ENCODE results near the gene AMBRA1.

AMBRA1 gene

DNA sequence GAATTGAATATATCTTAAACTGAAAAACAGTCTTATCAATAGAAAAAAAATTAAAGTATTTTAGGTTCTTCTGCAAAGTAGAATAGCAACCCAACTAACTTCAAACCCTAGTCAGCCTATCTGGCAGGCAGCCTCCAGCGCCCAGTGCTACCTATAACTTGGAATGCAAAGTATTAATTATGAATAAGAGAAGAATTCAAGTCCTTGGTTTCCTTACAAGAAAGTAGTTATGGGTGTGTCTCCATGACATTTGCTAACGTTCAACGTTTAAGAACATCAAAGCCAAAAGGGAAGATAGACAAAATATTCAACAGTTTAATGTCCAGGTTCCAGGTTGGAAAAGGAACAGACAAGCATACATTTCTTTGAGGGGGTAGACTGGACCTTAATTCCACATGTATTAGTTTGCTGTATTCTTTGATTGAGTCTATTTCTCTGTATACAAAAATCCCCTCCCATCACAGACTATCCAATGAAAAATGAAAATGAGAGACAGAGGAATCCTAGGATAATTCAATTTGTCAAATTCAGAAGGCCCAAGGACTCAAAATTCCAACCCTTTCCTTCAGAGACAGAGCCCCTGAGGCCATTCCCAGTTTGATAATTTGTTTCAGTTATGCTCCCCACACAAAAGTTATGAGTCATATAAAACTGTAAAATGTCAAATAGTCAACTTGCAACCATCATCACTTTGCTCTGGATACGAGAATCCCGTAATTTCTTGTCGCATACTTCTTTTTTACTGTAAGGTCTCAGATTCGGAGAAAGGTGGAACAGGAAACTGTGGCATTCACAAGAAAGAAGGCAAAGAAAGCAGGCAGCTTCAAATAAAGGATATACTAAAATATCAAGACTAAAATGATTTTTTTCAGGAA is 118.5 kb downstream of the AMBRA1 start:
- no peak for DNase-seq (ENCODE audit: low read depth in 2 of 2)

DNA sequence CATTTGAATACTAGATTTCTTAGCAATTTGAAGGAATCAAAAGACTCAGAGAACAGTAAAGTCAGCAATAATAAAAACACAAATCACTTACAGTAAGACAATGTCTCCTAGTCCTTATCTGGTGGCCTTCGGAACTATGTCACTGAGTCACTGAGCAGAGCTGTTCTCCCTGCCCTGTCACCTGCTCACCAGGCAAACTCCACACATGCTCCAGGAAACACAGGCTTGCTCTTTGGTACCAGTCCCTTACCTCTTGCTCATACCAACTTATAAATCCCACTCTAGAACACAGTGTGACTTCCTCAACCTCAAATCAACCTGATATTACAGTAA is 121.2 kb downstream of the AMBRA1 start:
- DNase-seq (ENCODE audit: low read depth in 2 of 2) = no peak

DNA sequence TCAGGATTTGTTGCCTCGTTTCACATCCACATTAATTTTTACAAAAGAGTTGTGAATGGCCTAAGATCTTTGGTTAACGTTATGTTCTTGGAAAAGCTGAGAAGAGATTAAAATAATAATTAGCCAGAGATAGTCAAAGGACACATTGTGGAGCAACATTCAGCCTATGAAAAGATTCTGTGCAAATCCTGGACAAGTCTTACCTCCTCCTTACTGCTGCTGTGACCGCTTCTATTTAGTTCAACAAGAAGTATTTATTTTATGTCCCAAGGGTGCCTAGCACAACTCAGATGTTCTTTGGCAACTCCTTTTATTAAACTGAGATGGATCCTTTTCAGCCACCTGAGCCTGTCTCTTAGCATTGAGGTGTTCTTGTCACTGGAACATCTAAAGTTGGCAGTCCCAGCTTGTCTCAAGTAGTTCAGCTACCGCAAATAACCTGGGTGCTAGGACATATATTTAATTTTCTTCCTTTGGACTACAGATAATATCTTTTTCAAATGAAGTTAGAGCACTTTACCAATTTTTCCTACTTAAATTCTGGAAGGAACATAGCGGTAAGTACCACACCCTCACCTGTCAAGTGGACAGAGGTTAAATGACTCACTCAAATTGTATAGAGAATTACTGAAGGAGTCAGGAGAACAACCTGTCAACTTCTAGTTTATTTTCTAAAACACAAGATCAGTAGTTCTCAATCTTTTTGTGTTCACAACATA is 121.7 kb downstream of the AMBRA1 start:
- DNase-seq (ENCODE audit: low read depth in 2 of 2) = no peak

DNA sequence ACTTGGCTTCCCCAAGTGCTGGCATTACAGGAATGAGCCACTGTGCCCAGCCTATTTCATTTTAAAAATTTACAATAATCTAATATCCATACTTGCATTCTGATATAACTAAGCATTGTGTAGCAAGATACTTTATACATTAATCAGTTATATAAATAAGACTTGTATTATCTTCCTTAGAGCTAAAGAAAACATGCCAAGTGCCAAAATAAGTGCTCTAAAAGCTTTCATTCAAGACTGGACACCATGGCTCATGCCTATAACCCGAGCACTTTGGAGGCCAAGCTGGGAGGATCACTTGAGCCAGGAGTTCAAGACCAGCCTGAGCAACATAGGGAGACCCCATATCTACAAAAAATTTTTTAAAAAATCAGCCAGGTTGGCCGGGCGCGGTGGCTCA is 123.9 kb downstream of the AMBRA1 start:
- no peak for DNase-seq (ENCODE audit: low read depth in 2 of 2)

DNA sequence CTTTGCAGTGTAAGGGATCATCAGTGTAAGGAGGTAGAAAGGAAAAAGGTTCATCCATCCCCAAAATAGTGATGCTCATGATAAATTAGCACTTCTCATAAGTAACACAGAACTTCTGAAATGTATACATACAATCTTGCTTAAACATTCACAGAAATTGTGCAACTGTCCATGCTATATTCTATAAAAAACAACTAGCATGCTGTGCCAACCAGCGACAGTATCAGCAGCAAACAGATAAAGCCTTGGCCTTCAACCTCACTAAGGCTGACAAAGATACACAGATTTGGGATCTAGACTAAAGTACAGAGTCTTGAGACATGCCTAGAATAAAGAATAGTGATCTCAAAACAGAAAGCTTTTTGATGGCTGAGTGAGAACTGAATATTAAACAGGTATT is 128.1 kb downstream of the AMBRA1 start:
- no peak for DNase-seq (ENCODE audit: low read depth in 2 of 2)

DNA sequence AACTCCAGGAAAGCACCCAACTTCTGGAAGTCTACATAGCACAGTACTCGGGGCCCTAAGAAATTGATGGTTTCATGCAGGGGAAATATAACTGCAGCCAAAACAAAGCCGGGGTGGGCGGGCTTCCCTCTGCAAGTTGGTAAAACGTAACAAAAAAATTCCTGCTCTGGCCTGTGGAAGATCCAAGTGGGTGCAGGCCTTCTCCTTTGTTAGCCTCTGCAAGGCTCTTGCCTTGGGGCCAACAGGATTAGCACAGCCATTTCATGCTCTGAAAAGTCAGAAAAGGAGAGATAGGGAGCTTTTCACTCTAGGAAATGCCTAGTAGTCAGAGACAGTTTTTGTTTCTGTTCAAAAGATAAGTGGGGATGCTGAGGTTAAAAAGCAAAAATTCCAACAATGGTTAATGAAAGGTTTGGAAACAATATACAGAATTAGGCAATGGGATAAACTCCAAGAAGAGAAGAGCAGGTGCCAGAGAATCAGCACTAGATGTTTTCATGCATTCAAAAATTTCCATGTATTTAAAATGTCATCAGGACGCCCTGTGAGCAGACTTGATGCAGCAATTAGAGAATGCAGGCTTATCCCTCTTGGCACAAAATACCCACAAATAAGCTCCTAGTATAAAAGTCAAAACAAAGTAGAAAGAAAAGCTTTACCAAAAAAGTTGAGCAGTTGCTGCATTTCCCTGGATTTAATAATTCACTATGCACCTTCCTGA is 130.0 kb downstream of the AMBRA1 start:
- no peak for DNase-seq (ENCODE audit: low read depth in 2 of 2)

DNA sequence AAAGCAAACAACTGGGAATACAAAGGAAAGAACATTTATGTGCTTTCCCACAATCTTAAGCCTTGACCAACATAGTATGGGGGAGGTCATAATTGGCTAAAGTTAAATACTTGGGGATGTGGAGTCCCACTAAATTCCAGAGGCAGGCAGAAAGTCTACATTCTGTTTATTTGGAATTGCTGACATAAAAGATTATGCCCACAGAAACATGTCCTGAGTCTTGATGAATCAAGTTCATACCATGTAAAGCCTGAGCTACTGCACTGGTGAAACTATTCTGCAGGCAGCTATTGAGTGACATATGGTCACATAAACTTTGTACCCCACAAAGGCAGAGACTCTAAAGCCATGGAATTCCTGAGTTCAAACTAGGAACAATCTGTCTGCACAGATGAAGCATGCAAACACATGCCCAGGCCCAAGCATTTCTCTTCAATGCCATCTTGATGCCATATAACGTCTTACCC is 132.3 kb downstream of the AMBRA1 start:
- DNase-seq (ENCODE audit: low read depth in 2 of 2) = no peak

DNA sequence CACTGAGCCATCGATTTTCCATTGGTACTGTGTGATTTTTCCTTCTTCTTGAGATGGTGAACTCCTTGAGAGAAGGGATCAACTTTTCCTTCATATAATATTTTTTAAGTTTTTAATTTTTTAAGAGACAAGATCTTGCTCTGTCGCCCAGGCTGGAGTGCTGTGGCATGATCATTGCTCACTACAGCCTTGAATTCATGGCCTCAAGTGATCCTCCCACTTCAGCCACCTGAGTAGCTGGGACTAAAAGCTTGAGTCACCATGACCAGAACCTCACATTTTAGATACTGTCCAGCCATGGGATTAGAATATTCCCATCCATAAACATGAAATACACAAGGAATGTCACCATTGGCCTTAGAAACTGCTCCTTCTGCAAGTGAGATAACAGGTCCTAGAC is 135.3 kb downstream of the AMBRA1 start:
- DNase-seq (ENCODE audit: low read depth in 2 of 2) = no peak

DNA sequence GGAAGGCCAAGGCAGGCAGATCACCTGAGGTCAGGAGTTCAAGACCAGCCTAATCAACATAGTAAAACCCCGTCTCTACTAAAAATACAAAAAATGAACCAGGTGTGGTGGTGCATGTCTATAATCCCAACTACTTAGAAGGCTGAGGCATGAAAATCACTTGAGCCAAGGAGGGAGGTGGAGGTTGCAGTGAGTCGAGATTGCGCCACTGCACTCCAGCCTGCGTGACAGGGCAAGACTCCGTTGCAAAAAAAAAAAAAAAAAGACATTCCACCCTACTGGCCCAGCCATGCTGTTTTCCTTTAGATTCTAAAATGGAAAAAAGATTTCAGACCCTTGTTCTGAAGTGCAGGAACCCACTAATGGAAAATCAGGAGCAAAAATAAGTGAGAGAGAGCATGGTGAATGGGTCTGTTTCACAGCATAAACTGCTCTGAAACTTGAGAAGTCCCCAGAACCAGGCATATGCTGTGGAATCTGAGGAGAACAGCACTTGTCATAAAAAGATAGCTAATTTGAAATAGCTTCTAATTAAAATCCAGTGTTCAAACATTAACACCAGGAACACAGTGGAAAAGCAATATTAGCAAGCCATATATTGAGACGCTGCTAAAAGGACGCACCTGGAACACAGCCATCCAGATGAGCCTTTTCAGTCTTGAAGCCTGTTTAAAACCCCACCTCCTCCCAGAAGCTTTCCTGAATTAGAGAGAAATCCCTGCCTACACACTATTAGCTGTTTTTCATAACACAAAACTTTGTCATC is 136.0 kb downstream of the AMBRA1 start:
- DNase-seq (ENCODE audit: low read depth in 2 of 2) = no peak

DNA sequence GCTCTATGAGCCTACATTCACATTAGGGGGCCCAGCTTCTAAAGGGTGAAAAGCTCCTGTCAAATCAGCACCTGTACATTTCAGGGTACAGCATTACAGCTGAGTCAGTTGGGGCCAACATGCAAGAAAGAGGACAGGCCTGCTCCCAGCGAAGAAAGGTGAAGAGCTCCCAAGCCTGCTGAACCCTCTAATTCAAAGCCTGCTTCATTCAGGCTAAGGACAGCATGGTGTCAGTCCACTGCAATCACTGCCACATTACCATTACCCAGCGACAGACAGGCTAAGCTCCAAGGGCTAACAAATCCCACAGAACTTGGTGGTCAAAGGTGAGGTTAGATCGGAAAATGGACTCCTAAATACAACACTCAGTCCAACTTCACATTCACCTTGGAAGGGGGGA is 136.8 kb downstream of the AMBRA1 start:
- no peak for DNase-seq (ENCODE audit: low read depth in 2 of 2)

DNA sequence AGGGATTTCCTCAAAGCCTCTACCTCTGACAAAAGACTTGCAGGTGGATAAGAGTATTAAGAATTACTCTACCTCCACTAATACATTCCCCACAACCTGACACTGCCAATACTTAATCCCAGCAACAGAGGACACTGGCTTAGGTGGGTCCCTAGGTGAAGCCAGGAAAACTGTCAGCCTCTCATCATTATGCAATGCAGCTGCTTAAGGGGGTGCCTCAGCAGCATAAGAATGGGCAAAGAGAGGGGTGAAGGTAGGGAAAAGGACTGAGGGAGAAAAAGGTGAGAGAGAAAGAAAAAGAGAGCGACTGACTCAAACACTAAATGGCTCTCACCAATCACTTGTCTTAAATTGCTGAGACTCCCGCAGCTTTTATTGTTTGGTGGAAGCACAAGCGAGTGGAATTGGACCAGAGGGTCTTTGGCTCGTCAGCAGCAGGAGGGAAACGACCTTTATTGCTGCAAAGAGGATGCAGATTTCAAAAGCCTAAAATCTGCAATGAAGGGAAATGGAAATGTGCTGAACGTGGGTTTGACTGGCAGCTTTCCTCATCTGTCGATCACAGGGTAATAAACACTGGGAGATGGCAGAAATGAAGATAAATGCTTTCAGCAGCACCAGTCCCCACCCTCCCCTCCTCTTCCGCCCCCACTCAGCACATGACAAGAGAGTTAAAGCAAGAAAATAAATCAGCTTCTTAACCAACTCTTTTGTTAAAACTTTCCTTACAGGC is 137.4 kb downstream of the AMBRA1 start:
- DNase-seq (ENCODE audit: low read depth in 2 of 2) = no peak

DNA sequence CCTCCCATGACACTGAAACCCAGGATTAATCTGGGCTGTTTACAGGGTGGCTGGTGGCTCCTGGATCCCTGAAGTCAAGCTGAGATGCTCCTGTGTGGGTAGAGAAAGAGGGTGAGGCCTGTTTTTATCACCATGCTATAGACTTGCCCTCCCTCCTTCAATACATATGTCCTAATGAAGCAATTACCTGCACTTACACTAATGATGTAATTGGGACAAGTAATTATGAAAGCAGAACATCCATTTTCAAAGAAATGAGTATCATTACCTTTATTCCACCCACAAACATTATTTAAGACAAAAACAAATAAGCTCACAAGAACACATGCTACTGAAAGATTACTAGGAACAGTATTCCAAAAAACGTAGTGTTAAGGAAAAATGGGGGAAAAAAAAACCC is 138.0 kb downstream of the AMBRA1 start:
- no peak for DNase-seq (ENCODE audit: low read depth in 2 of 2)

DNA sequence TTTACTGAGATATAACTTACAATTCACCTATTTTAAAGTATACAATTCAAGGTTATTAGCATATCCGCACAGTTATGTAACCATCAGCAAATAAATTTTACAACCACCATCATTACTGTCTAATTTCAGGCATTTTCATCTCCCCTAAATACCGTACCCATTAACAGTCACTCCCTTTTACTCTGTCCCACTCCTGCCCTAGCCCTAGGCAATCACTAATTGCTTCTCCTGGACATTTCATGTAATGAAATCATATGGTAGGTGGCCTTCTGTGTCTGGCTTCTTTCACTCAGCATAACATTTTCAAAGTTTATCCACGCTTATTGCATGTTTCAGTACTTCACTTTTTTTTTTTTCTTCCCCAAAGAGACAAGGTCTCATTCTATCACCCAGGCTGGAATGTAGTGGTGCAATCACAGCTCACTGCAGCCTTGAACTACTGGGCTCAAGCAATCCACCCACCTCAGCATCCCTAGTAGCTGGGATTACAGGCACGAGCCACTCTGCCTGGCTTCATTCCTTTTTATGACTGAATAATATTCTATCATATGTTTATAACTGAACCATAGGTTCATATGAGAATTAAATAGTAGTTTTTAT is 140.8 kb downstream of the AMBRA1 start:
- no peak for DNase-seq (ENCODE audit: low read depth in 2 of 2)

DNA sequence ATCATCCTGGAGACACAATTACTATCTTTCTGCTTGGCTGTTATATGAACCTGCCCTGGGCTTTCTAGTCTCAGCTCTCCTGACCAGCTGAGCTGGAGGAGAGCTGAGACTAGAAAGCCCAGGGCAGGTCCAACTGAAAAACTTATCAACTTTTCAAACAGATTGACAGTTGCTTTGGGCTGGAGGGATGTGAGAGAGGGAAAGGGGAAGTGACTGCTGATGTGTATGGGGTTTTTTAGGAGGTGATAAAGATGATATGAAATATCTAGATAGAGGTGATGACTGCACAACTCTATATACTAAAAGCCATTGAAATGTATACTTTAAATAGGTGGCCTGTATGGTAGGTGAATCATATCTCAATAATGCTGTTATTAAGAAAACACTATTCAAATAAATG is 142.1 kb downstream of the AMBRA1 start:
- DNase-seq (ENCODE audit: low read depth in 2 of 2) = no peak

DNA sequence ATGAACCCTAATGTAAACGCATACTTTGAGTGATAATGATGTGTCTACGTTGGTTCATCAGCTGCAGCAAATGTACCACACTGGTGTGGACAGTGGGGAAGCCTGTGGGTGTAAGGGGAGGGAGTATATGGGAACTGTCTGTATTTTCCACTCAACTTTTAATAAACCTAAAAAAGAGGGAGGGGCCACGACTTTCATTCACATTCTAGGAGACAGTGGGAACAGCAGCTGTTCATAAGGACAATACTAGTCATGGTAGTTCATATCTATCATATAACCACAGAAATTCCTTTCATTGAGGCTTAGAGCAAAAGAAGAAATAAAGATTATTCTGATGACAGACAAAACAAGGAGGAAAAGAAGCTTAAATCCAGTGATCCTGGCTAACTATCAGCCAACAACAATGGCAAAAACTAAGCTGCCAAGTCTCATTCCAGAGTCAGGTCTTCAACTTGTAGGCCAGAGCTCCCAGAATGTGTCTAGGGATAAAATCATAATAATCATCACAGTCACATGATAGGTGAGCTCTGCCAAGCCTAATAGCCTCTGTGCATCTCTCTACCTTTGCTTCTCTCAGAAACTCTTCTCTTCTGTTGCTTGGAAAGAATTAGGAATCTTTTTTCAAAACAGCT is 142.9 kb downstream of the AMBRA1 start:
- no peak for DNase-seq (ENCODE audit: low read depth in 2 of 2)

DNA sequence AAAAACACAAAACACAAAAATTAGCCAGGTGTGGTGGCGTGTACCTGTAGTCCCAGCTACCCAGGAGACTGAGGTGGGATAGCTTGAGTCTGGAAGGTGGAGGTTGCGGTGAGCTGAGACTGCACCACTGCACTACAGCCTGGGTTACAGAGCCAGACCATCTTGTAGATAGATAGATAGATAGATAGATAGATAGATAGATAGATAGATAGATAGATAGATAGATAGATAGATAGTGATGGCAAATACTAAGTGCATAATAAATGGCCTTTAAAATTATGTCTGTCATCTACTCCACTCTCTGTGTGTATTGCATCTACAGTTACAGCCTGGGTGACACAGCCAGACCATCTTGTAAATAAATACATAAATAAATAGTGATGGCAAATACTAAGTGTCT is 146.3 kb downstream of the AMBRA1 start:
- no peak for DNase-seq (ENCODE audit: low read depth in 2 of 2)

DNA sequence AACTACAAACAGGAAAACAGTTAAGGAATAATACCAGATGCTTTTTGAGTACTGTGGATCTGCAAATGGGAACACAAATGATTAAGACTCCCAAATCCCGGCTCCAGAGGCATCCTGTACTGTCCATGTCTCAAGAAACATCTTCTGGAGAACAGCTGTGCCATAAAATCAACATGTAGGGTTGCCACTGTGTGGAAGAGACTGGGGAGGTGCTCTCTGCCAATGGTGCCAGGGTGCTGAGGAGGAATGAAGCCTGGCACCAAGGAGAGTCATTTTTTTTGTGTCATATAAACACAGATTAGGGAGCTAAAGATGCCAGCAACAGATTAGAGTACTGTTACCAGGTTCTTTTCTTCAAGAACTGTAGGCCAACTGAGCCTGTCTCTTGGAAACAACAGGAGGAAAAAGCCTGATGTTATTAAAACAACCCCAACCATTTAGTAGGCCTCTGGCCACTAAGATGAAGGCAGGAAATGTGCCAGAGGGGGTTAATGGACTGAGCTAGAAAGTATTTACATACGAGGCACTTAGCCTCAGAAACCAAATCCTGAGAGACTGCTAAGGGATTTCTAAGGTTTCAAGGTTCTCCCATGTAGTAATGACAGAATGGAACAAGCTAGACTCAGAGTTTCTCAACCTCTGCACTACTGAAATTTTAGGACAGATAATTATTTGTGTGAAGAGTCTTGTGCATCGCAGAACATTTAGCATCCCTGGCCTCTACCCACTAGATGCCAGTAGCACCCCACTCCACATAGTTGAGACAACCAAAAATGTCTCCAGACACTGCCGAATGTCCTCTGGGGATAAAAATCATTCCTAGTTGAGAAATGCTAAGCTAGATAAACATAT is 147.7 kb downstream of the AMBRA1 start:
- DNase-seq (ENCODE audit: low read depth in 2 of 2) = no peak

DNA sequence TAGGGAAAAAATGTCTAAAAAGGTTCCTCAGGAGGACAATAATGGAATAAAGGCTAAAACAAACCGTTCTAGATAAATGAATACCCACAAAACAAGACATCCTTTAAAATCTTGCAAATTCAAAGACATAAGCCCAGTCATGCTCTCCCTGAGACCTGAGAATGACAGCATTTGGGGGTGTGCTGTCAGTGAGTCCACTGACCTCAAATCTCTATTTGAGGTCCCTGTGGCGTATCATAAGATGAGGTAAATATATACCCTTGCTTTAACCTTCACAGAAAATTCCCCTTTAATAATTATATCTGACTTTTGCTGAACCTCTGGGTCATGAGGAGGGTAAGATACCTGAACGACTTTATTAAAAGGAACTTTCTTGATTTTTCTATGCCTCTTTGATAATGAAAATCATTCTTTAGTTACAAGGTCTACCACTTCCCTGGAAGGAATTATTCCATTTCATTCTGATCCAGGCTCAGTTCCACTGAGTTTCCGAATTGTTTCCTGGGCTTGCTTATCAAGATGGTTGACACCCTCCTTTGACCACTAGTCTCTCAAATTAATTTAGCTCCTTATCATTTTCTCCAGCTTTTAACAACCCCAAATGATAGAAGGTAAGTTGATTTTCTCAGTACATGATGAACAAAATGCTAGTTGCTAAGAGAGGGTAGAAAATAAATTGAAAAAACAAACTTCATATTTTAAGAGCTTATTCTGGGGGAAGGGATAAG is 148.5 kb downstream of the AMBRA1 start:
- DNase-seq (ENCODE audit: low read depth in 2 of 2) = no peak

DNA sequence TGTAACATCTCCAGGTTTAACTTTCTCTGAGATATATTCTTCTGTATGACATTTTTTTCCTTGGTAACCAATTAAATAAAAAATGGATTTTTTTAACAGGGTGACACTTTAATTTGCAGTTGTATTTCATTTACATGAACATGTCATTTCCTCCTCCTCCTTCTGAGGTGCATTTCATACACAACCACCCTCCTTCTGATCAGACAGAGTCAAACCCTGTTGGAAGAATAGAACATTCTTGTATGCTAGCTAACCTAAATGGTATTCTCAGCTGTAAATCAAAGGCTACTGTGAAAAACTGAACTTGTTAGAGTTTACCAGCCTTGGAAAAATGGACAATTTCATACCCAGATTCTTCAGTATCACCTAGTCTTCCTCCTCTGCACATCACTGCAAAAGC is 149.5 kb downstream of the AMBRA1 start:
- DNase-seq (ENCODE audit: low read depth in 2 of 2) = no peak
